Large intestine (tissue), 3 donors: ENCODE data around the gene HSCB. TPM values are rescaled to one million over a fixed set of nuclear protein-coding genes. Genes with fewer than 3 reads are reported as not detected.
"Not testable (repeated sequence)": the region's sequence is repeated elsewhere in the genome, so short reads cannot be mapped to it uniquely, and the experiment has no call there.

Experiments
- DNase-seq, 2 donors: peaks; one replicate each; pipeline versions ENCODE4 v3.0.0 to v3.0.0-alpha.2; 2013
- H3K27ac ChIP-seq: one replicate; pipeline ENCODE4 v1.5.1; 2013; ENCODE audit warnings: low read length
- H3K27me3 ChIP-seq: 2 replicates; pipeline ENCODE4 v1.6.1; 2013; ENCODE audit warnings: low read length; ENCODE audit not compliant: control insufficient read depth, insufficient read depth
- H3K36me3 ChIP-seq: 2 replicates; pipeline ENCODE4 v1.6.1; 2013; ENCODE audit warnings: low read length; ENCODE audit not compliant: control insufficient read depth, insufficient read depth
- H3K4me1 ChIP-seq: one replicate; pipeline ENCODE4 v1.6.1; 2013; ENCODE audit warnings: low read length; ENCODE audit not compliant: control insufficient read depth, insufficient read depth
- H3K4me3 ChIP-seq: one replicate; pipeline ENCODE4 v1.5.1; 2013; ENCODE audit warnings: low read length
- H3K9me3 ChIP-seq: one replicate; pipeline ENCODE4 v1.6.1; 2013; ENCODE audit warnings: mild to moderate bottlenecking, low read depth, low read length, moderate library complexity; ENCODE audit not compliant: control insufficient read depth
- WGBS: methylation state at CpG from one replicate; pipeline ENCODE4 v1.1.5; 2013; ENCODE audit warnings: low lambda C conversion rate; ENCODE audit not compliant: insufficient coverage; 5-methylcytosine and 5-hydroxymethylcytosine counted together
- polyA plus RNA-seq: library from polyadenylated mRNA; unstranded; fragments of 120-200 nt; gene quantifications from one replicate; pipeline ENCODE4 v1.2.1, GENCODE V29; 2013

The HSCB gene
- polyA plus RNA-seq, 1 donor = 21.7 TPM

GRCh38 chr22:28737701-28738100, 4.1 kb upstream of the HSCB start:
- H3K9me3 ChIP-seq = peaks cover 2% of the 10 kb centered on the region
- peaks cover 16% of the 10 kb centered on the region for H3K4me1 ChIP-seq
- H3K4me3 ChIP-seq = no peak overlapping the region
- H3K27ac ChIP-seq = peak overlapping the region; percentile 58
- no CpG with 5 or more reads among the region's 3 CpGs for WGBS
- H3K27me3 ChIP-seq = no peaks in the 10 kb centered on the region
- H3K36me3 ChIP-seq = peaks cover 3% of the 10 kb centered on the region
- peak in 1 of 2 donors; percentile 61 for DNase-seq

- not testable (repeated sequence) for H3K27me3 ChIP-seq, H3K4me3 ChIP-seq, DNase-seq, H3K9me3 ChIP-seq, H3K27ac ChIP-seq, H3K36me3 ChIP-seq
- peaks cover 20% of the 10 kb centered on the region for H3K4me1 ChIP-seq
- WGBS = 83% methylated on average over 1 of the region's 8 CpGs
Observed at GRCh38 chr22:28738876-28739275, 3.0 kb upstream of the HSCB start.

- Histone ChIP-seq H3K4me1 (peaks cover 20% of the 10 kb centered on the region), H3K4me3 (peak overlapping the region; percentile 94), H3K27me3 (no peaks in the 10 kb centered on the region), H3K36me3 (peaks cover 22% of the 10 kb centered on the region), H3K27ac (peak overlapping the region; percentile 53), H3K9me3 (peaks cover 2% of the 10 kb centered on the region)
- DNase-seq = no peak
- WGBS = 0% methylated on average over 1 of the region's 18 CpGs
Observed at GRCh38 chr22:28741200-28741784, 547 bp upstream of the HSCB start.

- Histone ChIP-seq H3K27ac (peak overlapping the region; percentile 98), H3K36me3 (peaks cover 34% of the 10 kb centered on the region), H3K4me1 (peaks cover 18% of the 10 kb centered on the region), H3K9me3 (peaks cover 2% of the 10 kb centered on the region), H3K27me3 (no peaks in the 10 kb centered on the region), H3K4me3 (peak overlapping the region; percentile 94)
- no peak for DNase-seq
- 5% methylated on average over 7 of the region's 10 CpGs for WGBS
Observed at GRCh38 chr22:28742562-28742962, 723 bp downstream of the HSCB start.

- Histone ChIP-seq H3K36me3 (peaks cover 38% of the 10 kb centered on the region), H3K27me3 (no peaks in the 10 kb centered on the region), H3K4me3 (no peak overlapping the region), H3K27ac (no peak overlapping the region), H3K9me3 (peaks cover 2% of the 10 kb centered on the region), H3K4me1 (peaks cover 7% of the 10 kb centered on the region)
- DNase-seq = no peak
- WGBS = no CpG with 5 or more reads among the region's 3 CpGs
Observed at GRCh38 chr22:28743852-28744251, 2.0 kb downstream of the HSCB start.

- no peaks in the 10 kb centered on the region for H3K9me3 ChIP-seq
- no peaks in the 10 kb centered on the region for H3K4me1 ChIP-seq
- H3K36me3 ChIP-seq = peaks cover 34% of the 10 kb centered on the region
- 70% methylated on average over 5 of the region's 6 CpGs for WGBS
- H3K4me3 ChIP-seq = no peak overlapping the region
- no peak overlapping the region for H3K27ac ChIP-seq
- DNase-seq = no peak
- no peaks in the 10 kb centered on the region for H3K27me3 ChIP-seq
Observed at GRCh38 chr22:28750471-28750881, 8.6 kb downstream of the HSCB start.

GRCh38 chr22:28754512-28754911, 12.7 kb downstream of the HSCB start:
- DNase-seq, H3K9me3 ChIP-seq, H3K27ac ChIP-seq, H3K27me3 ChIP-seq, H3K4me1 ChIP-seq, H3K36me3 ChIP-seq, H3K4me3 ChIP-seq: not testable (repeated sequence)
- WGBS = 100% methylated on average over 1 of the region's 3 CpGs

- Histone ChIP-seq H3K9me3 (no peaks in the 10 kb centered on the region), H3K4me1 (no peaks in the 10 kb centered on the region), H3K4me3 (no peak overlapping the region), H3K27me3 (no peaks in the 10 kb centered on the region), H3K36me3 (no peaks in the 10 kb centered on the region), H3K27ac (no peak overlapping the region)
- WGBS = 67% methylated on average over 1 of the region's 3 CpGs
- no peak for DNase-seq
Observed at GRCh38 chr22:28759861-28760560, 18.2 kb downstream of the HSCB start.

- no peaks in the 10 kb centered on the region for H3K27me3 ChIP-seq
- no peak for DNase-seq
- H3K4me3 ChIP-seq = no peak overlapping the region
- H3K36me3 ChIP-seq = no peaks in the 10 kb centered on the region
- H3K9me3 ChIP-seq = no peaks in the 10 kb centered on the region
- H3K27ac ChIP-seq = no peak overlapping the region
- no peaks in the 10 kb centered on the region for H3K4me1 ChIP-seq
- 40% methylated on average over 1 of the region's 10 CpGs for WGBS
Observed at GRCh38 chr22:28761449-28761755, 19.6 kb downstream of the HSCB start.

GRCh38 chr22:28762000-28762399, 20.2 kb downstream of the HSCB start:
- H3K4me3 ChIP-seq, H3K9me3 ChIP-seq, H3K4me1 ChIP-seq, H3K27ac ChIP-seq, H3K36me3 ChIP-seq, H3K27me3 ChIP-seq, DNase-seq: not testable (repeated sequence)
- no CpG with 5 or more reads among the region's 4 CpGs for WGBS

GRCh38 chr22:28766628-28767027, 24.8 kb downstream of the HSCB start:
- 80% methylated on average over 1 of the region's 3 CpGs for WGBS
- no peaks in the 10 kb centered on the region for H3K4me1 ChIP-seq
- no peak for DNase-seq
- H3K27me3 ChIP-seq = no peaks in the 10 kb centered on the region
- H3K27ac ChIP-seq = no peak overlapping the region
- no peaks in the 10 kb centered on the region for H3K9me3 ChIP-seq
- H3K4me3 ChIP-seq = no peak overlapping the region
- H3K36me3 ChIP-seq = no peaks in the 10 kb centered on the region
